ENCODE measurements around the gene ABHD16A.

DNA sequence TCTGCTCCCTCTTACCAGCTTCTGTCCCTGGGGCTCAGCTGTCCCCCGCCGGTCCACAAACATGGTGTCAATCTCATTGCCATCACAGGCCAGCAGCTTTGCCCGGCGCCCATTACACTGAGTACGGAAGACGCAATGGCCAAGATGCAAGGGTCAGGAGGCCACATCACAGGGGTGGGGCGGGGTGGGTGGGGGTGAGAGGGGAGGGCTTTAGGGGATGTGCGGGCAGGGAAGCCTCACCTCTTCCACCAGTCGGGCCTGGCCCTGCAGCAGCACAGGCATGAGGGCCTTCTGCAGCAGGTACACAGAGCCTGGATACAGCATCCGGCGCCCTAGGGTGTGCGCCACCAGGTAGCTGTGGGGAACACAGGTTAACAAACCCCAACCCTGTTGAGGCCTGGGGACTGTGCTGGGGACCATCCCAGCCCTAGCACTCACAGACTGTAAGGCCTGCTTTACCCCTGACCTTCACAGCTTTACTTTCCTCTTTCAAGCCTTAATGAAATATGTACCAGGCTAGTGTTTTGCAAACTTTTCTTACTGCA, 11.5 kb downstream of the ABHD16A start:
- TF ChIP-seq, protein P1, sequence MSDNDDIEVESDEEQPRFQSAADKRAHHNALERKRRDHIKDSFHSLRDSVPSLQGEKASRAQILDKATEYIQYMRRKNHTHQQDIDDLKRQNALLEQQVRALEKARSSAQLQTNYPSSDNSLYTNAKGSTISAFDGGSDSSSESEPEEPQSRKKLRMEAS (IDR thresholded peaks at IDR 0.05; ENCODE audit: low read depth, low read length): no peak
- no peak for TF ChIP-seq POLR2A (IDR thresholded peaks at IDR 0.05; ENCODE audit: extremely low read depth, insufficient read length)
